ENCODE results near the gene PNMT.

PNMT gene

GRCh38 chr17:39683295-39683939 lies 15.2 kb downstream of the PNMT start:
- no peak for TF ChIP-seq YY1 (IDR thresholded peaks at IDR 0.05; ENCODE audit: low read depth)
- TF ChIP-seq TEAD4 (IDR thresholded peaks at IDR 0.05) = no peak
- no peak for TF ChIP-seq NFIC (IDR thresholded peaks at IDR 0.05)
- TF ChIP-seq EP300 (IDR thresholded peaks at IDR 0.05; ENCODE audit: borderline replicate concordance) = no peak
- TF ChIP-seq, protein P1, sequence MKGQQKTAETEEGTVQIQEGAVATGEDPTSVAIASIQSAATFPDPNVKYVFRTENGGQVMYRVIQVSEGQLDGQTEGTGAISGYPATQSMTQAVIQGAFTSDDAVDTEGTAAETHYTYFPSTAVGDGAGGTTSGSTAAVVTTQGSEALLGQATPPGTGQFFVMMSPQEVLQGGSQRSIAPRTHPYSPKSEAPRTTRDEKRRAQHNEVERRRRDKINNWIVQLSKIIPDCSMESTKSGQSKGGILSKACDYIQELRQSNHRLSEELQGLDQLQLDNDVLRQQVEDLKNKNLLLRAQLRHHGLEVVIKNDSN (IDR thresholded peaks at IDR 0.05) = no peak
- TF ChIP-seq, protein P2, sequence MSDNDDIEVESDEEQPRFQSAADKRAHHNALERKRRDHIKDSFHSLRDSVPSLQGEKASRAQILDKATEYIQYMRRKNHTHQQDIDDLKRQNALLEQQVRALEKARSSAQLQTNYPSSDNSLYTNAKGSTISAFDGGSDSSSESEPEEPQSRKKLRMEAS (IDR thresholded peaks at IDR 0.05) = no peak
- no peak for TF ChIP-seq REST (IDR thresholded peaks at IDR 0.05; ENCODE audit: low read depth)
- no peak for TF ChIP-seq CEBPB (IDR thresholded peaks at IDR 0.05)
- TF ChIP-seq ZBTB7A (IDR thresholded peaks at IDR 0.05; ENCODE audit: low read depth) = no peak

- TF ChIP-seq CREB1 (IDR thresholded peaks at IDR 0.05; ENCODE audit: low read depth) (no peak), TEAD4 (IDR thresholded peaks at IDR 0.05) (no peak), CEBPB (IDR thresholded peaks at IDR 0.05) (no peak), NFIC (IDR thresholded peaks at IDR 0.05) (no peak), YY1 (IDR thresholded peaks at IDR 0.05; ENCODE audit: low read depth) (no peak), FOXM1 (IDR thresholded peaks at IDR 0.05; ENCODE audit: borderline replicate concordance, low read depth) (no peak), EGR1 (IDR thresholded peaks at IDR 0.05) (no peak), REST (IDR thresholded peaks at IDR 0.05; ENCODE audit: low read depth) (no peak), TAF1 (IDR thresholded peaks at IDR 0.05; ENCODE audit: low read depth) (no peak), TCF12 (IDR thresholded peaks at IDR 0.05; ENCODE audit: low read depth) (no peak)
- TF ChIP-seq, protein P2 (IDR thresholded peaks at IDR 0.05) = no peak
Measured at GRCh38 chr17:39684369-39685192, 16.3 kb downstream of the PNMT start.

GRCh38 chr17:39687101-39687545 lies 18.9 kb downstream of the PNMT start:
- no peak for TF ChIP-seq CREB1 (IDR thresholded peaks at IDR 0.05; ENCODE audit: low read depth)
- TF ChIP-seq EP300 (IDR thresholded peaks at IDR 0.05; ENCODE audit: borderline replicate concordance) = no peak
- TF ChIP-seq CEBPB (IDR thresholded peaks at IDR 0.05) = no peak
- TF ChIP-seq RAD21 (IDR thresholded peaks at IDR 0.05; ENCODE audit: low read depth) = no peak
- TF ChIP-seq TEAD4 (IDR thresholded peaks at IDR 0.05) = no peak
- TF ChIP-seq TCF12 (IDR thresholded peaks at IDR 0.05; ENCODE audit: low read depth) = no peak
- no peak for TF ChIP-seq ZBTB7A (IDR thresholded peaks at IDR 0.05; ENCODE audit: low read depth)
- no peak for TF ChIP-seq FOXM1 (IDR thresholded peaks at IDR 0.05; ENCODE audit: borderline replicate concordance, low read depth)
- TF ChIP-seq YY1 (IDR thresholded peaks at IDR 0.05; ENCODE audit: low read depth) = no peak
- TF ChIP-seq, protein P1 (IDR thresholded peaks at IDR 0.05) = no peak
- no peak for TF ChIP-seq EGR1 (IDR thresholded peaks at IDR 0.05)
- no peak for TF ChIP-seq NFIC (IDR thresholded peaks at IDR 0.05)
- TF ChIP-seq, protein P2 (IDR thresholded peaks at IDR 0.05) = no peak

DNA sequence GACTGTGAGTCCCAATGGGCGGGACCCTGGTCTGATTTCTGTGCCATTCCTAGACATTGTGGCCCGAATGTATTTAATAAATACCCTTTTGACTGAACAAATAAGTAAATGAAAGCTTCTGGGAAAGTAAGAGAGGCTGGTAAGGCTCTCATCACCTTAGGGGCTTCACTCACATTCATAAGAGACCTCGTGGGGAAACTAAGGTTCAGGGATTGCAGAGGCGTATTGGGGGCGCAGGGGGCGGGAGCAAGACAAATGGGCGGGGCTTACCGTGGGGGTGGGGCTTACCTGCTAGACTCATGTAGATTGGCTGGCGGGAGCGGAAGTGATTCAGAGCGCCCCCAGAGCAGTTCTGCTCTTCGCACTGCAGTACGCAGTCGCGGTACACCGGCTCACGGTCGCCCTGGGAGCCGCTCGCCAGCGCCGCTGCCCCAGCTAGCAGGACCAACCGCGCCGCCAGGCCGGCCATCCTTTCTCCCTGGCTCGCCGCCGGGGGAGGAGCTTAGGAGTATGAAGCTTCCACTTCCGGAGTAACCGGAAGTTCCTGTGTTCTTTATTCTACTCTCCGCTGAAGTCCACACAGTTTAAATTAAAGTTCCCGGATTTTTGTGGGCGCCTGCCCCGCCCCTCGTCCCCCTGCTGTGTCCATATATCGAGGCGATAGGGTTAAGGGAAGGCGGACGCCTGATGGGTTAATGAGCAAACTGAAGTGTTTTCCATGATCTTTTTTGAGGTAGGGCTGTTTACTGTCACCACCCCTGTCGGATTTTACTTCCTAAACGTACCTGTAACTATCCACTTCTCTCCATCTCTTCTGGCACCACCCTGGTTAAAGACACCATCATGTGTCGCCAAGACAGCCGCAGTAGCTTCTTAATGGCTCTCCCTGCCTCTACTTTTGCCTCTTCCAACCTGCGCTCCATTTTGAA lies 19.6 kb downstream of the PNMT start, which contains the start of gene PGAP3:
PGAP3 (minus strand) TSS at position 512 of the 929 bp plus-strand sequence; CDS start at position 469, 43 bp downstream.
- peak; percentile 26; the same call in 1 of the 2 replicates for TF ChIP-seq NFIC (IDR thresholded peaks at IDR 0.05)
- no peak for TF ChIP-seq ZBTB7A (IDR thresholded peaks at IDR 0.05; ENCODE audit: low read depth)
- no peak for TF ChIP-seq EGR1 (IDR thresholded peaks at IDR 0.05)
- peak; percentile 60 for TF ChIP-seq TAF1 (IDR thresholded peaks at IDR 0.05; ENCODE audit: low read depth)
- no peak for TF ChIP-seq REST (IDR thresholded peaks at IDR 0.05; ENCODE audit: low read depth)
- TF ChIP-seq RAD21 (IDR thresholded peaks at IDR 0.05; ENCODE audit: low read depth) = peak; percentile 2; the same call in 1 of the 2 replicates
- no peak for TF ChIP-seq CREB1 (IDR thresholded peaks at IDR 0.05; ENCODE audit: low read depth)
- TF ChIP-seq FOXM1 (IDR thresholded peaks at IDR 0.05; ENCODE audit: borderline replicate concordance, low read depth) = no peak
- no peak for TF ChIP-seq TEAD4 (IDR thresholded peaks at IDR 0.05)
- TF ChIP-seq TCF12 (IDR thresholded peaks at IDR 0.05; ENCODE audit: low read depth) = peak; percentile 72
- TF ChIP-seq YY1 (IDR thresholded peaks at IDR 0.05; ENCODE audit: low read depth) = peak; percentile 74
- no peak for TF ChIP-seq EP300 (IDR thresholded peaks at IDR 0.05; ENCODE audit: borderline replicate concordance)
- TF ChIP-seq, protein P2 (IDR thresholded peaks at IDR 0.05) = no peak; the same call in 1 of the 2 replicates
- TF ChIP-seq, protein P1 (IDR thresholded peaks at IDR 0.05) = no peak
- no peak for TF ChIP-seq CEBPB (IDR thresholded peaks at IDR 0.05)
